SK-N-SH (cell line): ENCODE data around the gene PEX11G.
"Not testable (repeated sequence)": the region's sequence is repeated elsewhere in the genome, so short reads cannot be mapped to it uniquely, and the experiment has no call there.

Source experiments
- EP300 ChIP-seq, 2 experiments: IDR thresholded peaks; 2 replicates each; pipeline versions ENCODE4 v1.4.0 to v1.6.1; 2012; ENCODE audit warnings: borderline replicate concordance in 1 of 2, low read depth in 1 of 2, low read length in 1 of 2
- TF ChIP-seq, protein P1 (sequence below): fragments of 200-600 bp; sonication (generic); IDR thresholded peaks from 2 replicates; pipeline ENCODE4 v1.6.1; 2017; ENCODE audit warnings: antibody characterized with exemption, mild to moderate bottlenecking, moderate library complexity

DNA sequence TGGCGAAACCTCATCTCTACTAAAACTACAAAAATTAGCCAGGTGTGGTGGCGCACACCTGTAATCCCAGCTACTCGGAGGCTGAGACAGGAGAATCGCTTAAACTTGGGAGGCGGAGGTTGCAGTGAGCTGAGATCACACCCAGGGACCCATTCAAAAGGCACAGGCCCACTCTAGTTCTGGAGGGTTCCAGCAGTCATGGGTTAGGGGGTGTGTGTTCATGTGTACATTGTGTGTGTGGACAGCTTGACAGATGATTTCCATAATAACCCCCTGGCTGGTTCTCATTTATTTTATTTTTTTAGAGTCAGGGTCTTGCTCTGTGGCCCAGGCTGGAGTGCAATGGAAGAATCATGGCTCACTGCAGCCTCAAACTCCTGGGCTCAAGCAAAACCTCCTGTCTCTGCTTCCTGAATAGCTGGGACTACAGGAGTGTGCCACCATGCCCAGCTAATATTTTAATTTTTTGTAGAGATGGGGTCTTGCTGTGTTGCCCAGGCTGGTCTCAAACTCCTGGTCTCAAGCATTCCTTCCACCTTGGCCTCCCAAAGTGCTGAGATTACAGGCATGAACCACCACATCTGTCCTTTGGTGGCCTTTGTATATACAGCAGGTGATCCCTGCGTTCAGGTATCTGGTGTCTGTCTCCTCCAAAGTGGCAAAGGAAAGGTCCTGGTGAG lies 39.3 kb downstream of the PEX11G start:
- TF ChIP-seq, protein P1, sequence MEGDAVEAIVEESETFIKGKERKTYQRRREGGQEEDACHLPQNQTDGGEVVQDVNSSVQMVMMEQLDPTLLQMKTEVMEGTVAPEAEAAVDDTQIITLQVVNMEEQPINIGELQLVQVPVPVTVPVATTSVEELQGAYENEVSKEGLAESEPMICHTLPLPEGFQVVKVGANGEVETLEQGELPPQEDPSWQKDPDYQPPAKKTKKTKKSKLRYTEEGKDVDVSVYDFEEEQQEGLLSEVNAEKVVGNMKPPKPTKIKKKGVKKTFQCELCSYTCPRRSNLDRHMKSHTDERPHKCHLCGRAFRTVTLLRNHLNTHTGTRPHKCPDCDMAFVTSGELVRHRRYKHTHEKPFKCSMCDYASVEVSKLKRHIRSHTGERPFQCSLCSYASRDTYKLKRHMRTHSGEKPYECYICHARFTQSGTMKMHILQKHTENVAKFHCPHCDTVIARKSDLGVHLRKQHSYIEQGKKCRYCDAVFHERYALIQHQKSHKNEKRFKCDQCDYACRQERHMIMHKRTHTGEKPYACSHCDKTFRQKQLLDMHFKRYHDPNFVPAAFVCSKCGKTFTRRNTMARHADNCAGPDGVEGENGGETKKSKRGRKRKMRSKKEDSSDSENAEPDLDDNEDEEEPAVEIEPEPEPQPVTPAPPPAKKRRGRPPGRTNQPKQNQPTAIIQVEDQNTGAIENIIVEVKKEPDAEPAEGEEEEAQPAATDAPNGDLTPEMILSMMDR, result not testable (repeated sequence)
- not testable (repeated sequence) for TF ChIP-seq EP300 (IDR thresholded peaks at IDR 0.05; ENCODE audit: borderline replicate concordance in 1 of 2, low read depth in 1 of 2, low read length in 1 of 2)
